Activated naive CD4-positive, alpha-beta T cell treated with anti-CD3 and anti-CD28 coated beads for 36 hours (primary cell): ENCODE measurements around the gene FKTN. TPM values are rescaled to one million over a fixed set of nuclear protein-coding genes. Genes with fewer than 3 reads are reported as not detected.

Source experiments
- CTCF ChIA-PET: fragments of 350-600 bp; sonication (Branson Sonifier 250); formaldehyde crosslinking; loops from one replicate; lab custom pipeline; 2021; ENCODE audit warnings: antibody characterized with exemption; lab: Charles Lee
- DNase-seq: peaks from one replicate; pipeline ENCODE4 v3.0.0-alpha.2; 2020
- H3K27ac Mint-ChIP-seq: one replicate; pipeline ENCODE4 v1.8.0; 2021; ENCODE audit warnings: mild to moderate bottlenecking, mixed read lengths
- H3K27me3 Mint-ChIP-seq: one replicate; pipeline ENCODE4 v1.8.0; 2021; ENCODE audit warnings: low read depth, mixed read lengths
- H3K36me3 Mint-ChIP-seq: one replicate; pipeline ENCODE4 v1.8.0; 2021; ENCODE audit warnings: low read depth, mixed read lengths
- H3K4me1 Mint-ChIP-seq: one replicate; pipeline ENCODE4 v1.8.0; 2021; ENCODE audit warnings: low read depth, mixed read lengths
- H3K4me3 Mint-ChIP-seq: one replicate; pipeline ENCODE4 v1.8.0; 2021; ENCODE audit warnings: mild to moderate bottlenecking, moderate library complexity, mixed read lengths
- H3K9me3 Mint-ChIP-seq: one replicate; pipeline ENCODE4 v1.8.0; 2021; ENCODE audit warnings: mixed read lengths
- intact Hi-C: fragments of 100-400 bp; cut with micrococcal nuclease; formaldehyde crosslinking; loops from one replicate; pipeline ENCODE4 v1.15.1; 2023
- total RNA-seq, 2 experiments: library from RNA; stranded (reverse); gene quantifications; one replicate each; pipeline ENCODE4 v1.2.3, GENCODE V29; 2021

FKTN gene
- total RNA-seq, 2 experiments from 2014 or later, result 8.0 to 9.6 TPM

DNA sequence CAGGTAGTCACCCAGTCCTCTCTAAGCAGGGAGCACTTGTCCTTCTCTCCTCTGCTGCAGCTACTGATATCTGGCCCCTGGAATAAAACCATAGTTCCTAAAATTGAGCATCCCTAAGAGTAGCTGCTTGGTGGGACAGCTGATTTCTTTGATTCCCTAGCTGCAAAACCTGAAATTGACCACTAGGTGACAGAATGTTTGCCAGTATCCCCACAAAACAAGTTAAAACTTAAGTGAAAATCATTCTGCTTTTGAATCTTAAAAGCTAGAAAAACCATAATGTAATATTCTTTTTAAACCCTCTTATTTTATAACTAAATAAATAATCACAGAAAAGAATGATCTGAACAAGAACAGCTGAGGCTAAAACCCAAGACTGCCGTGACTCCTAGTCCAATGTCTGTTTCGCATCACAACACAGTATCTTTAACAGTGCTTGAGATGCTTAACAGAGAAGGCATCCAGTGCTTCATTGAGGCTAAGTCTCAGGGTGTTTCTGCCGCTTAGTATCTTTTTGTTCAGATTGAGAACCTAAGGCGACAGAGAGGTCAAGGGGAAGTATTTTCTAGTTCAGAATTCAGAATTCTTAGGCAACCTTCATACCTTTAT, 80.0 kb downstream of the FKTN start:
- intact Hi-C loops, result loop anchor here (5.0 kb wide), 1 partner anchor 79 kb away; no protein-coding TSS in a partner anchor
- Mint-ChIP-seq H3K4me3 (no peak overlapping the region), H3K27ac (no peak overlapping the region), H3K4me1 (no peaks in the 10 kb centered on the region), H3K9me3 (no peaks in the 10 kb centered on the region), H3K36me3 (peaks cover 25% of the 10 kb centered on the region), H3K27me3 (no peaks in the 10 kb centered on the region)
- no peak for DNase-seq
- CTCF ChIA-PET, result interaction anchor here (0.8 to 3.1 kb wide), 4 partner anchors 10 to 127 kb away, joined by 3 to 13 read pairs (median 5); no protein-coding TSS in a partner anchor

DNA sequence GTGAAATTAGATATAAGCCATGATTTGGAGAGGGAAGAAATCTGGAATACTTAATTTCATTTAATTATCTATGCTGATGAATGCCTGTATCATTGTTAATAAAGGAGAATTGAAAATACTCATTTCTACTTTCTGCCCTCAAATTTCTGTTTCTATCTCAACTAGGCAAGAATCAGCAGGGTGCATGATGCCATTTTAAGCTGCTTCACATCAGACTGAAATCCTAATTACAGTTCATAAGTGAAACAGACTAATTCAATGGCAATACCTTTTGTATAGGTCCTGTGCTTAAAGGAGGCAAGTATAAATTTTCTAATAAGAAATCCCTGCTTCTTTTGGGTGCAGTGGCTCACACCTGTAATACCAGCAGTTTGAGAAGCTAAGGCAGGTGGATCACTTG, 82.0 kb downstream of the FKTN start:
- no peak for DNase-seq
- CTCF ChIA-PET, result no interaction called here
- Mint-ChIP-seq H3K4me1 (no peaks in the 10 kb centered on the region), H3K9me3 (no peaks in the 10 kb centered on the region), H3K4me3 (no peak overlapping the region), H3K27ac (no peak overlapping the region), H3K36me3 (peaks cover 20% of the 10 kb centered on the region), H3K27me3 (no peaks in the 10 kb centered on the region)
- intact Hi-C loops, result loop anchor here (5.0 kb wide), 1 partner anchor 77 kb away; no protein-coding TSS in a partner anchor

DNA sequence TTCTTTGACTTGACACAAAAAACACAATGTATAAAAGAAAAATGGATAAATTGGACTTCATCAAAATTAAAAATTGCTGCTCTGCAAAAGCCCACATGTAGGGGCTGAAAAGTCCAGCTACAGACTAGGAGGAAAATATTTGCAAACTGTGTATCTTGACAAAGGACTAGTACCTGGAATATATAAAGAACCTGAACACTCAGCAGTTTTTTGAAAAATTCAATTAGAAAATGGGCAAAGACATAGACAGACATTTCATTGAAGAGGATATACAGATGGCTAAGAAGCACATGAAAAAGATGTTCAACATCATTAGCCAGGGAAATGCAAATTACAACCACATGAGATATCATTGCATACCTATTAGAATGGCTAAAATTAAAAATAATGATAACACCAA, 85.9 kb downstream of the FKTN start:
- CTCF ChIA-PET, result no interaction called here
- H3K9me3 Mint-ChIP-seq, result no peaks in the 10 kb centered on the region
- no peak overlapping the region for H3K4me3 Mint-ChIP-seq
- H3K4me1 Mint-ChIP-seq, result no peaks in the 10 kb centered on the region
- intact Hi-C loops, result no loop called here
- no peak for DNase-seq
- H3K36me3 Mint-ChIP-seq, result peaks cover 13% of the 10 kb centered on the region
- no peak overlapping the region for H3K27ac Mint-ChIP-seq
- H3K27me3 Mint-ChIP-seq, result no peaks in the 10 kb centered on the region

DNA sequence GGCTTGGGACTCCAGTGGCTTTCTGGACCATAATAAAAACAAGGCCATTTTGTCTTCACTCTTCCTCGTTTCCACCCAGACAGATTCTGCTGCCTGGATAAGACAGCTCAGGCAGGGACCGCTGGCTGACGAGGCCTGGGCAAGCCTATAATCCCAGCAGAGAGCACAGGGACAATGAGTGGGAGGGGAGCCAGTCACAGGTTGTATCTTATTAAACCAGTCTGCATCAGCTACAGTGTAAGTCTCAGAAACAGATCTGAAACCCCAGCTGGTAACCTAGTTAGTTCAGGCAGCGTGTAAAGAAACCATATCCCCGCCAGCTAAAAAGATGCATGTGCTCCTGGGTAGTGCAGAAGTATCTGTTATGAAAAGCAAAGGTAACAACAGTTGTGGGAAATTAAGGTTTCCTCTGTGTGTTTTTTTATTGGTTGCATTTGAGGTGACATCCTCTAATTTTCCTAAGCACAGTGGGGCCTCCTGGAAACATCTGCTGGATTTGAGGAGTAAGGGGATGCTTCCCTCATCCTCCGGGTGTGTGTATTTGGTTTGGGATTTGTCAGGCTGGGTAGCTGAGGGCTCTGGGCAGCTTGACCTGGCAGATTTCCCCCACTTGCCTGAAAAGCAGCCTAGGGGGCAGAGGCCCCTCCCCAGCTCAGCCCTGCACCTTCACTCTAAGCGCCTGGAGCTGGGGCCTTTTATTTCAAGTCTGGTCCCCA, 89.1 kb downstream of the FKTN start:
- no peak for DNase-seq
- intact Hi-C loops, result no loop called here
- H3K9me3 Mint-ChIP-seq, result no peaks in the 10 kb centered on the region
- peaks cover 4% of the 10 kb centered on the region for H3K36me3 Mint-ChIP-seq
- no peaks in the 10 kb centered on the region for H3K27me3 Mint-ChIP-seq
- CTCF ChIA-PET, result interaction anchor here (1.8 kb wide), 1 partner anchor 9 kb away, joined by 6 read pairs; no protein-coding TSS in a partner anchor
- no peak overlapping the region for H3K4me3 Mint-ChIP-seq
- no peaks in the 10 kb centered on the region for H3K4me1 Mint-ChIP-seq
- H3K27ac Mint-ChIP-seq, result no peak overlapping the region

DNA sequence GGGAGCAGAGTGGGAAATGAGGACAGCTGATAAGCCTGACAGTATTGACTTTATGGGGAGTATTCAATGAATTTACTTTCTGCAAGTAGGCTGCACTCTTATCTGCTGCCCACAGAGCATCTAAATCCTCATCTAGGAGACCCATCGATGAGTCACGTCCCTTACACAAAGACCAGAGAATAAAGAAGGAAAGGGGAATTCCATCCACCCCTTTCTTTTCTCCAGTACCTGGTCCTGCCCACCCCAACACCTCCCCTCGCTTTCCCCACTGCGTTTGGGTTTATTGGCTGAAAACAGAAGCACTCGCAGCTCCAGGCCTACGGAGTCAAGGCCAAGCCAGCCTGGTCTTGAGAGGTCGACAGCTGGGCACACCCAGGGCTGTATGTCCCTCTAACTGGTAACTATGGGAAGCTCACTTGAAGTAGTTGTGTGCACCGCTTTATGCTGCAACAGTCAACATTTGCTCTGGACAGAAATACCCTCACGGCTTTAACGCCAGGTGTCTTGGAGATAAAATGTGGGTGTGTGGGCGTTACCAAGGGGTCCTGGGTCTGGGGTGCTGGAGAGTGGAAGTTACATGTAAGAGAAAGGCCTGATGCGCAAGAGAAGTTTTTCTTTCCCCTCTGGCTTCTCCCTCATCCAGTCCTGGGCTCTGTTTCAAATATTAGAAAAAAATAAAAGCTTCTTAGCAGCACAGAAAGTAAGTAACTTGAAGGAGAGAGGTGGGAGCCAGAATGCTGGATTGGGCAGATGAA, 89.8 kb downstream of the FKTN start:
- Mint-ChIP-seq H3K4me1 (no peaks in the 10 kb centered on the region), H3K36me3 (peaks cover 2% of the 10 kb centered on the region)
- intact Hi-C loops, result no loop called here

DNA sequence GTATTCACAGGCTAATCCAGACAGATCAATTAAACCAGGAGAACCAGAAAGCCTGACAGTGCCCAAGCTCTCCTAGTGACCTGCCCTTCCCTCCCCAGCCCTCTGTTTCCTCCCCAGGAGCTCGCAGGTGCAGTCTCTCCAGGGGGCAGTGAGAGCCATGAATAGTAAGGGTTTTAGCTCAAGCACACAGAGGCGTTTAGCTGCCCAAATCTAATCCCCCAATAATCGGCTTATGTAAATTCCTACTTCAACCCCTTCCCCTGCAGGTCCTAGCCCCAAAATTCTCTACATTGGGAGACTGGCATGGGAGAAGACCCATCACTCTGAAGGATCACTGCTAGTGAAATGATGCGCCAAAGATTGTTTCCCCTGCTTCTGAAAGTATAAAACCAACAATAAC, 93.9 kb downstream of the FKTN start:
- DNase-seq, result no peak
- H3K27me3 Mint-ChIP-seq, result peaks cover 15% of the 10 kb centered on the region
- H3K4me1 Mint-ChIP-seq, result peaks cover 4% of the 10 kb centered on the region
- CTCF ChIA-PET, result no interaction called here
- H3K9me3 Mint-ChIP-seq, result no peaks in the 10 kb centered on the region
- H3K4me3 Mint-ChIP-seq, result no peak overlapping the region
- no peak overlapping the region for H3K27ac Mint-ChIP-seq
- no peaks in the 10 kb centered on the region for H3K36me3 Mint-ChIP-seq
- intact Hi-C loops, result no loop called here

More for the DNA sequence above, 89.8 kb downstream of the FKTN start:
- no peak overlapping the region for H3K4me3 Mint-ChIP-seq
- no peak overlapping the region for H3K27ac Mint-ChIP-seq
- CTCF ChIA-PET, result interaction anchor here (1.8 kb wide), 1 partner anchor 10 kb away, joined by 6 read pairs; no protein-coding TSS in a partner anchor
- no peaks in the 10 kb centered on the region for H3K27me3 Mint-ChIP-seq
- H3K9me3 Mint-ChIP-seq, result no peaks in the 10 kb centered on the region
- no peak for DNase-seq

DNA sequence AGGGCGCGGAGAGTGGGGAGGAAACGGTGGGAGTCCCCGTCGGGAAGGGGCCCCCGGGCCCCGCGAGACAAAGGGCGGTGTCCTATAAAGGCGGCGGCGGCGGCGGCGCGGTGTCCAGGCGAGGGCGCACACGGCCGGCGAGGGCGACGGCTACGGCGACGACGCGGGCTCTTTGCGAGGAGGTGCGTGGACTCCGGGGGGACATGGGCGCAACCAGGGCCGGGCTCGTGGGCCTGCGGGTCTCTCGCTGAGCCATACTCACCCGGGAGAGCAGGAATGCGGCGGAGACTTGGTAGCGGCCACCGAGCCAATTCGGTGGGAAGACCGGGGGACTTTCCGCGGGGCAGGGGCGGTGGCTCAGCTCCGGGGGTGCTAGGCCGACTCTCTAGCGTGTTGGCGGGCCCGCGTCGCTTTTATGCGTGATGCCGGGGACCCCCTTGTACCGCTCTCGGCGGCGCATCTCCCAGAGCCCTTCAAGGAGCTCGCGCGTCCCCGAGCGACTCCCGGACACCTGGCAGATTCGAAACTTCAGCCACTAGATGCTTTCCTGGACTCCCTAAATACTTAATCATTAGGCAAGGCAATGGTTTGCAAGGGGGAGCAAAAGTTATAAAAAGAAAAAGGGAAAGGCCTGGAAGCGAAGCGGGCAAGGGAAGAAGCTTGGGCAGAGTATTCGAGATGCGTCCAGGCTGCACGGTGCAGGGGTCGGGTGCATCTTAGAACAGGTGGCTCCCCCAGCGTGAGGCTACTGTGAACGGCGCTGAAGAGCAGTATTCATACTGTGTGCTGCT, 98.4 kb downstream of the FKTN start:
- intact Hi-C loops, result loop anchor here (1.0 kb wide), 2 partner anchors 38 to 62 kb away; partner anchors contain the start of gene TMEM38B
- H3K27me3 Mint-ChIP-seq, result peaks cover 34% of the 10 kb centered on the region
- peaks cover 7% of the 10 kb centered on the region for H3K4me1 Mint-ChIP-seq
- no peaks in the 10 kb centered on the region for H3K36me3 Mint-ChIP-seq
- CTCF ChIA-PET, result interaction anchor here (0.8 to 3.8 kb wide), 5 partner anchors 17 to 75 kb away, joined by 3 to 17 read pairs (median 3); no protein-coding TSS in a partner anchor
- DNase-seq, result peak; percentile 33
- no peaks in the 10 kb centered on the region for H3K9me3 Mint-ChIP-seq
- no peak overlapping the region for H3K27ac Mint-ChIP-seq
- H3K4me3 Mint-ChIP-seq, result peak overlapping the region; percentile 67

DNA sequence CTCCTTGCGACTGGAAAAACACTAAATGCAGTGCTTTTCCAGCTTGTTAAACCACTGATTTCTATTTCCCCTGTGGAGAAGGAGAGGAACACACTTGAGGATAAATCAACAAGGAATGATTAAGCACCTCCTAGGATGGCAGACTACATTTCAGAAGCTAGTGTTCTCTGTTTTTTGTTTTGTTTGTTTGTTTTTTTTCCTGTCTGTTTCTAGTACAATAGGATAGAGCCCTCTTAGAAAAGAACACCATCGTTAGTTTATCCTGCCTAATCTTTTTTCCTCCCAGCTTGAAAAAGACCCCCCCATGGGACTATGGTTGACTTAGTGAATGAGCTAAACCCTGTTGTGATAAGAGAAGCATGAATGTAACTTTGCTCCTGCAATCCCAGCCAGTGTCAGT, 100.4 kb downstream of the FKTN start:
- H3K9me3 Mint-ChIP-seq, result no peaks in the 10 kb centered on the region
- H3K27ac Mint-ChIP-seq, result no peak overlapping the region
- no peak for DNase-seq
- peaks cover 7% of the 10 kb centered on the region for H3K4me1 Mint-ChIP-seq
- peaks cover 34% of the 10 kb centered on the region for H3K27me3 Mint-ChIP-seq
- no peaks in the 10 kb centered on the region for H3K36me3 Mint-ChIP-seq
- no peak overlapping the region for H3K4me3 Mint-ChIP-seq
- intact Hi-C loops, result no loop called here
- CTCF ChIA-PET, result interaction anchor here (0.7 to 3.8 kb wide), 2 partner anchors 60 to 66 kb away, joined by 3 to 17 read pairs; no protein-coding TSS in a partner anchor

DNA sequence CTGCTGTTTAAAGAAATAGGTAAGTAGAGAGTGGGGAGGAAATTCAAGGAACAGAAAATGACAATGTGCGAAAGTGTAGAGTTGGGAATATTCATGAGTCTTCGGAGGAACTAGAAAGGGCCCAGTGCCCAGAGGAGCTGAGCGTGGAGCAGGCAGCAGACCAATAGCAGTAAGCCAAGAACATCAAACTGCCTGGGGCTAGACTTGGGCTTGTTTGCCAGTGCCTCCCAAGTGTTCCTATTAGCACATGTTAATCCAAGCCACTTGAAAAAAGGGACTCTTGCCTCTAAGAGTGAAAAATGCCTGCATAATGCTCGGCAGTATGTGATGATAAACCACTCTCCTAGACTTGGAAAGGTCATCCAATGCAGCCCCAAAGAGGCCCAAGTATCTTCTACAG, 103.1 kb downstream of the FKTN start:
- no peak overlapping the region for H3K27ac Mint-ChIP-seq
- H3K9me3 Mint-ChIP-seq, result no peaks in the 10 kb centered on the region
- H3K4me1 Mint-ChIP-seq, result peaks cover 7% of the 10 kb centered on the region
- H3K4me3 Mint-ChIP-seq, result no peak overlapping the region
- no peaks in the 10 kb centered on the region for H3K36me3 Mint-ChIP-seq
- CTCF ChIA-PET, result no interaction called here
- no peak for DNase-seq
- intact Hi-C loops, result no loop called here
- H3K27me3 Mint-ChIP-seq, result peaks cover 27% of the 10 kb centered on the region

DNA sequence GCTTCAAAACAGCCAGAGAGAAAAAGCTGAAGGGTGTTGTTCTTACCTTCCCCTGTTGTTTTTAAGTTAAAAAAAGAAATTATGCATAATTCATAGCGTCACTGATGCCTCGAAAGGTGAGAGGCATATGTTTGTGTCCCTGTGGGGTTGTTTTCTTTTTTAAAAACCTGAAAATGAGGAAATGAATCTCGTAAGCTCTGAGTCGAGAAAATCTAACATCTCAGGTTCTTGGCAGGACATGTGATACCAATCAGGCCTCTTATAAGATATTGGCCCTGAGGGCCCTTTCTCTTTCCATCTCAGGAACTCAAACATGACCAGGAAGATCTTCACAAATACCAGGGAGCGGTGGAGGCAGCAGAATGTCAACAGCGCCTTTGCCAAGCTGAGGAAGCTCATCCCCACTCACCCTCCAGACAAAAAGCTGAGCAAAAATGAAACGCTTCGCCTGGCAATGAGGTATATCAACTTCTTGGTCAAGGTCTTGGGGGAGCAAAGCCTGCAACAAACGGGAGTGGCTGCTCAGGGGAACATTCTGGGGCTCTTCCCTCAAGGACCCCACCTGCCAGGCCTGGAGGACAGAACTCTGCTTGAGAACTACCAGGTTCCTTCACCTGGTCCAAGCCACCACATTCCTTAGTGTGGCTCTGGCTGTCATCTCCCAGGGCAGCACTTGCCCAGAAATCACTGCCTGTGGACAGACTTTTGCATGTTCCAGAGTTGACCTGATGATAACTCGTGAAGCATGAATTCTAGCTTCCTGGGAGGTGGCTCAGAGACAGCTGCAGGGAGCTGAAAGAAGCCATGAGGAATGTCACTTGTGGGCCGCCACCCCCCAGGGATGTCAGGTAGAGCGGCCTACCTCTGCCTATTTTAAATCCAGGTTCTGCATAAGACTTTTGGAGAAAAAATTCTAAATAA, 104.5 kb downstream of the FKTN start, which contains the start of gene TAL2:
Gene TAL2 (plus strand): TSS at position 274 of the 921 bp plus-strand sequence. CDS start 40 bp downstream, at position 314.
- no peaks in the 10 kb centered on the region for H3K9me3 Mint-ChIP-seq
- H3K4me1 Mint-ChIP-seq, result no peaks in the 10 kb centered on the region
- intact Hi-C loops, result no loop called here
- H3K27ac Mint-ChIP-seq, result no peak within 1 kb of the TSS
- CTCF ChIA-PET, result no interaction called here
- H3K4me3 Mint-ChIP-seq, result no peak within 1 kb of the TSS
- H3K27me3 Mint-ChIP-seq, result peaks cover 13% of the 10 kb centered on the region
- H3K36me3 Mint-ChIP-seq, result no peaks in the 10 kb centered on the region
- no peak for DNase-seq

DNA sequence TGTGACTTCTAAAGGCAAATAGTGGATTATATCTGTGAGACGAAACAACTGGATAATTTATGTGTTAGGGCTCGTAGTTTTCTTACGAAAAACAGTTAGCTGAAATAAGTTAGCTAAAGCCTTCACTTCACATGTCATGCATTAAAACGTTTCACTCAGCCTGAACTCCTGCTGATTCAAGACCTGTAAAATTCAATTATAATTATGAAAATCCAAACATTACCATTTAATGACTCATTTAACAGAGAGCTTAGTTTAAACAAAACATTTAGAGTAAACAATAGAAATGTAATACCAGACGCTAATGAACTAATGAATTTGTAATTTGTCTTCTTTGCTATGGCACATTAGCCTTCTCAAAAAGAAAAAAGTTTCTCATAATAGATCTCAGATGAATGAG, 106.0 kb downstream of the FKTN start:
- H3K4me3 Mint-ChIP-seq, result no peak overlapping the region
- H3K9me3 Mint-ChIP-seq, result no peaks in the 10 kb centered on the region
- H3K27ac Mint-ChIP-seq, result no peak overlapping the region
- CTCF ChIA-PET, result no interaction called here
- H3K4me1 Mint-ChIP-seq, result no peaks in the 10 kb centered on the region
- peaks cover 7% of the 10 kb centered on the region for H3K27me3 Mint-ChIP-seq
- intact Hi-C loops, result no loop called here
- DNase-seq, result no peak
- H3K36me3 Mint-ChIP-seq, result no peaks in the 10 kb centered on the region
